GM19372 (cell line): ENCODE results near the gene RNF8.
A peak's percentile ranks its signal among the peaks of the same experiment; 100 is the strongest.
"Not testable (repeated sequence)": the region's sequence is repeated elsewhere in the genome, so short reads cannot be mapped to it uniquely, and the experiment has no call there.

ENCODE experiments used
- ATAC-seq: cut with Tn5 transposase; IDR thresholded peaks from one replicate; pipeline ENCODE4 v1.9.1; 2021; ENCODE audit warnings: mild to moderate bottlenecking, low read depth, moderate library complexity; ENCODE audit not compliant: unreplicated experiment

The RNF8 gene

DNA sequence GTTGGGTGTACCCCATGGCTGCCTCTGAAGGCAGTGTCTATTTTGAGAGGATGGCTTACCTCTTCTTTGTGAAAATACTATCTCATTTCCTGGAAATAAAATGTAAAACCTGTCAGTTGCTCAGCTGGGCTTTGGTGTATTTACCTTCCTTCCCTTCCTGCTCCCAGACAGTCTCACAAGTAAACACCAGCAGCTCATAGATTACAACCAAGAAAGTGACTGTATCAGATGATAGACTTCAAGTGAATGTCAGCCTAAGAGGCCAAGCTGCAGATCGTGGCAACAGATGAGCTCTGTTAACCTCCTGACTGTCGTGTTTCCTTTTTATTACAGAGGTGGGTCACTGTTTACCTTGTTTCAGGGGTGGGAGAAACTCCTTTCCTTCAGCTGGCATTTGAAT lies 37.3 kb downstream of the RNF8 start:
- ATAC-seq: no peak

DNA sequence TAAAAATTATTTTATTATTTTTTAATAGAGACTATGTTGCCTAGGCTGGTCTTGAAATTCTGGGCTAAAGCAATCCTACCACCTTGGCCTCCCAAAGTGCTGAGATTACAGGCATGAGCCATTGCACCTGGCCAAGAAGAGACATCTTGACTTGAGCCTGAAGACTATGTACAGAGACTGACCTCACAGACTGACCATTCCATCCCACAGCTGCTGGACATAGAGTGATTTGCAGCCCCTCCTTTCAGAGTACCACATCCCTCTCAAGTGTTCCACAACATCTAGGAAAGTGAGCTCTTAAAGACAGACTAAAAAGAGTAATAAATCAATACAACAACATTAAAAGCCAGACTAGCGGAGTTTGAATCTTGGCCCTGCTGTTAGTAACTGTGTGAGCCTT lies 39.0 kb downstream of the RNF8 start:
- ATAC-seq: no peak

DNA sequence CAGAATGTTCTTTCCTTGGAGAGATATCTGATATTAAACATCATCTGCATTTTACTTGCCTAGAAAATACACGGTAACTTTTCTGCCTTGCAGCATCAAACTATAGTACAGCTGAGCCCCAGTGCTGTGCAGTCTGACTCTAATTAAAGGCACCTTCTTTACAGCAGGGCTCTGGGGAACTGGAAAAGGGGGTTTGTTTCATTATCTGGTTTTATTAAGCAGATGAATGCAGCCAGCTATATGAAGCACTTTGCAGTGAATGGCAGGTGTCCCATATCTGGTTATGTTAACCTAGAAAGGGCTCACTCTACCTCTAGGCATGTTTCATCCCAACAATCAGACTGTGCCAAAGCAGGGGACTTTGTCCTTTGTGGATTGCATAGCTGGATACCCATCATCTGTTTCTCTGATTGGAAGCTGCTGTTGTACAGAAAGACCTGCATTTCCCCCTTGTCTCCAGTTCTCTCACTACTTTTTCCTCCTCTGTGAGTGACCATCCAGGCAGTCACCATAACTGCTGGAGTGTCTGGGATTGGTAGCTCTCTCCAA lies 39.7 kb downstream of the RNF8 start:
- ATAC-seq: no peak

DNA sequence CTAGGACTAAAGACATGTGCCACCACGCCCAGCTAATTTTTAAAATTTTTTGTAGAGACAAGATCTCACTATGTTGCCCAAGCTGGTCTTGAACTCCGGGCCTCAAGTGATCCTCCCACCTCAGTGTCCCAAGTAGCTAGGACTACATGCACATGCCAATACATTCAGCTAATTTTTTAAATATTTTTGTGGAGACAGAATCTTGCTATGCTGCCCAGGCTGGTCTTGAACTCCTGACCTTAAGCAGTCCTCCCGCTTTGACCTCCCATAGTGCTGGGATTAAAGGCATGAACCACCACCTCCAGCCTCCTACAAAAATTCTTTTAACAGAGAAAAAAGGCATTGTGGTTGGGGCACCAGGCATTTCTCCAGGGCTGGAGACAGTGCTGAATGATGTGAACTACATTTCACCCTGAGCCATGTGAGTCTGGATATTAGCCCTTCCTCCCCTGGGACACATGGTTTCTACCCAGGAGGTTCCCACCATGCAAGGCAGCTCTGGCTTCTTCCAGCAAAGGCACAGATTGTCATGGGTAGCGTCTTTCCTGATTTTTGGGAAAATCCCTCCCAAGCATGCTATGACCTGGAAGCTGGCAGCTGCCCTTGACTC lies 42.9 kb downstream of the RNF8 start:
- no peak for ATAC-seq

DNA sequence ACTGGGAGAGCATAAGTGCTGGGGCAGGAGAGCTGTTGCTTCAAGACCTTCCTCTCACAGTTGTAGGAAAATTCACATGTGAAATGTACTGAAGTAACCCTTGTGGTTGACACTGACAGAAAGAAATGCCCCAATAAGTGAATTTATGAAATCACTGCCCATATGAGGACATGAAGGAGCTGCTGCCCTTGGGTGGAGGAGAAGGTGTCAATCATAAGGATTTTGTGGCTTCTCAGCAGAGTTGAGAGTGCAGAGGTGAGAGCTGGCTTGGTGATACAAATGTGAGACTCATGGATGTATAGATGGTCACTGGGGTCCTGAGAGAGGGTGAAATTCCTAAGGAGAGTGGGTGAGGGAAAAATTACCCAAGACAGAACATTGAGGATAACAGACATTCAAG lies 45.3 kb downstream of the RNF8 start:
- ATAC-seq: no peak

DNA sequence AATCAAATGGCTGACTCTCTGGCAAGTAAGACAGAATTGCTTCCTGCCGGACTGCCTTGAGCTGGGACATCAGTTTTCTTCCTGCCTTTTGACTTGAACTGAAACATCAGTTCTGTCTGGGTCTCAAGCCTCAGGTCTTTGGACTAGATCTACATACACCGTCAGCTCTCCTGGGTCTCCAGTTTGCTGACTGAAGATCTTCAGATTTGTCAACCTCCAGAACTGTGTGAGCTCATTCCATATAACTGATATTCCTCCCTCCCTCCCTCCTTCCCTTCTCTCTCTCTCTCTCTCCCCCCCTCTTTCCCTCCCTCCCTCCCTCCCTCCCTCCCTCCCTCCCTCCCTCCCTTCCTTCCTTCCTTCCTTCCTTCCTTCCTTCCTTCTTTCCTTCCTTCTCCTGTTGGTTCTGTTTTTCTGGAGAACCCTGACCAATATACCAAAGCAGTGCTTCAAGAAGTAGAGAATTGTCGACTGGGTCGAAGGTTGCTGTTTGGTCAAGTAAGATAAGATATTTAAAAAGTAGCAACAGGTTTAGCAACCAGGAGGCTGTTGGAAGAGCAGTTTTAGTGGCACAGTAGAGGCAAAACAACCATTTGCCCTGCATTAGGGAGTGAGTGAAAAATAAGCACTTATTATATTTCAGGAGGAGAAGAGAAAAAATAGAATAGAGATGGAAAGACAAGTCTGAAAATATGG lies 46.2 kb downstream of the RNF8 start:
- no peak for ATAC-seq

DNA sequence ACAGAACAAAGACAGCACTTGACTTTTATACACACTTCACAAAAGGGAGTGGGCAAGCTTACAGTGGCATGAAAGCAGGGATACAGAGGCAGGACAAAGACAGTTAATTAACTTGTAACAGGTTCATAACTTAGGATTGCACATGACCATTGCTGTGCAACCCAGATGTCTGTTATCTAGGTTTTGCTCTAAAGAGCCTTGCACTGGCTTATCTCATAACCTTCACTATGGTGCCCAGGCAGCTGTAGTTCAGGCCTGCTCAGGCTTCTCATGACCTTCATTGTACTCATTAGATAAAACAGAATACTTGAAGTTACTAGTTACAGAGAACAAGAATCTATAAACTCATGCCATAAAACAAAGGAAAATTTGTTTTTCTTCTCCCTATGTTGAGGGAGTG lies 47.9 kb downstream of the RNF8 start:
- not testable (repeated sequence) for ATAC-seq

DNA sequence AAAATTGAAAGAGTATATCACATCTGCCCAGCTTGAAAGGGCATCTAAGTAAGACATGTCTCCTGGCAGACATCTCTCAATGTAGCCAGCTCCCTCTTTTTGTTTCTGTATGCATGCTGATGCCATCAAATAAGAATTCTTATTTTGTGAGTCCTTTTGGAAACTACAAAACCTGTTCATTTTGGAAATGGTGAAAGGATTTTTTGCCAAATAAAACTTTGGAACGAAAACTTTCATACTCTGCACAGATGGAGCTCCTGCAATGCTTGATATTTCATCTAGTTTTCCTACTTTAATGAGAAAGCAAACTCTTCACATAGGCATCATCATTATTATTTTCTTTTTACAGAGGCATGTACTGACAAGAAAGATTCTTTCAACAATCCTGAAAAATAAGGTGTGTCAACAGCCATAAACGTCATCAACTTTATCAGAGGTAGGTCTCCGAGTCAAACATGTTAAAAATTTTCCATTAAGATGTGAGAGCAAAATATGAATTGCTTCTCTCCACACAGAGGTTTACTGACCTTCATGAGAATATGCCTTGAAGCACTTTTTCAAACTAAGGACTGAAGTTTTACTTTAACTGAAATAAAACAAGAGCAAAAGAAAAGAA lies 53.1 kb downstream of the RNF8 start:
- no peak for ATAC-seq

DNA sequence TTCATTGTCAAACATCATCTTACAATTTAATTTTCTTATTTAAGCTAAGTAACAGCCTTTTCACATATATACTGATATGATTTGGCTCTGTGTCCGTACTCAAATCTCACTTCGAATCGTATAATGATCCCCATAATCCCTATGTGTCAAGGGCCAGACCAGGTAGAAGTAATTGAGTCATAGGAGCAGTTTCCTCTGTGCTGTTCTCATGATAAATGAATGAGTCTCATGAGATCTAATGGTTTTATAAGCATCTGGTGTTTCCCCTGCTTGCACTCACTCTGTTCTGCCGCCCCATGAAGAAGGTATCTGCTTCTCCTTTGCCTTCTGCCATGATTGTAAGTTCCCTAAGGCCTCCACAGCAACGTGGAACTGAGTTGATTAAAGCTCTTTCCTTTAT lies 54.2 kb downstream of the RNF8 start:
- ATAC-seq: no peak

DNA sequence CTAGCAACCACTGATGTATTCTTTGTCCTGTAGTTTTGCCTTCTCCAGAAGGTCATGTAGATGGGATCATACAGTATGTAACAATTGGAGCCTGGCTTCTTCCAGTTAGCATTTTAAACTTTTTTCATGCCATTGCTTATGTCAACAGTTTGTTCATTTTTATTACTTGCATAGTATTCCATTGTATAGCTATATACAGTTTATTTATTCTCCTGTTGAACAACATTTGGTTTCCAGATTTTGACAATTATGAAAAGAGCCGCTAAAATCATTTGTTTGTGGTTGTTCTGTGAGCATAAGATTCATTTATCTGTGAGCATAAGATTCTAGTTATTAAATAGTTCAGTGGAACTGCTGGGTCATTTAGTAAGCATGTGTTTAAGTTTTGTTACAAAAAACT lies 55.7 kb downstream of the RNF8 start:
- ATAC-seq: no peak

DNA sequence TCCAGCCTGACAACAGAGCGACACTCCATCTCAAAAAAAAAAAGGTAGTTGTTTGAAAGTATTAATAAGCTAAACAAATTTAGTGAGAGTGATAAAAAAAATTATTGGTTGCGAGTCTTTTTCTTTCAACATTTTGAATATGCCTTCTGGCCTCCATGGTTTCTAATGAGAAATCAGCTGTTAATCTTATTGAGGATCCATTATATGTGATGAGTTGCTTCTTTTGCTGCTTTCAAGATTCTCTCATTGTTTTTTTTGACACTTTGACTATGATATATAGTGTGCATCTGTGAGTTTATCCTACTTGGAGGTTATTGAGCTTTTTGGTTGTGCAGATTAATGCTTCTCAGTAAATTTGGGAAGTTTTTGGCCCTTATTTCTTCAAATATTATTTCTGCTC lies 63.6 kb downstream of the RNF8 start:
- no peak for ATAC-seq

DNA sequence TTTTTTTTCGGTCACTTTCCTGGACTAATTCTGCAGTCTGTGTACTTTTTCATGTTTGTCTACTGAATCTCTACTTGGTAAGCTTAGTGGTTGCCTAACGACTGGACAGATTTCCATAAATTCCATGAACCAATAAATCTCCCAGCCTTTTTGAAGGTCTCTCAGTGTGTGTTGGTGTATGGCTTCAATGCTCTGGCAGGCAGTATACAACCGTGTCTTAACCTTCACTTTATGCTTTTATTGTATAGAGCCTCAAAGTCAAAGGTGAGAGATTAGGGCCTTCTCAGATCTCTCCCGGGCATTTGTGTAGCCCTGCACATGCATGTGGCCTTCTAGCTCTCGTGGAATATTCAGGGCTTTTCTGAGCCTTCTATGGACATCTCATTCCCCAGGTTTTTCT lies 64.9 kb downstream of the RNF8 start:
- ATAC-seq: no peak

DNA sequence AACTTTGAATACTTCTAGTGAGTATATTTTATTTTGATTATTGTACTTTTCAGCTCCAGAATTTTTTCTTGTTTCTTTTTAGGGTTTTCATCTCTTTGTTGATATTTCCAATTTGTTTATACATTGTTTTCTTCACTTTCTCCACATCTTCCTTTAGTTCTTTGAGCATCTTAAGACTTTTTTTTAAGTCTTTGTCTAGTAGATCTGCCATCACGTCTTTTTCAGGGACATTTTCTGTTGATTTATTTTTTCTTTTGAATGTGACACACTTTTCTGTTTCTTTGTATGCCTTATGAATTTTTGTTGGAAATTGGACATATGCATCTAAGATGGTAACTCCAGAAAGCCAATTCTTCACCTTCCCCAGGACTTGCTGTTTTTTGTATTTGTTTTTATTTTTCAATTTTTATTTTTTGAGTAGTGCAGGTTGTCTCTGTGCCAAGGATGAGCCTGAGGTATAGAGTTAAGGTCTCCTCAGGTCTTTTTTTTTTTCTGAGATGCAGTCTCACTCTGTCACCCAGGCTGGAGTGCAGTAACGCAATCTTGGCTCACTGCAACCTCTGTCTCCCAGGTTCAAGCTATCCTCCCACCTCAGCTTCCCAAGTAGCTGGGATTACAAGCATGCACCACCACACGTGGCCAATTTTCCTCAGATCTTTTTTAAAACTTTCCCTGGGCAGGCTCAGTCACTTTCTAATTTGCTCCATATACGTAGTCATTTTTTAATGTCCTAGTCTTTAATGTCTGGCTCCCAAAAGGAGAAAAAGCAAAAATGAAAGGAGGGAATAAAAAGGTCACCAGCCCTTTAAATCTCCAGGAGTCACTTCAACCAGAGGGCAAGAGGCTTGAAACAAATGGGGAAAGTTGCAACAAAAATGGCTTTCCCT lies 72.5 kb downstream of the RNF8 start:
- no peak for ATAC-seq

DNA sequence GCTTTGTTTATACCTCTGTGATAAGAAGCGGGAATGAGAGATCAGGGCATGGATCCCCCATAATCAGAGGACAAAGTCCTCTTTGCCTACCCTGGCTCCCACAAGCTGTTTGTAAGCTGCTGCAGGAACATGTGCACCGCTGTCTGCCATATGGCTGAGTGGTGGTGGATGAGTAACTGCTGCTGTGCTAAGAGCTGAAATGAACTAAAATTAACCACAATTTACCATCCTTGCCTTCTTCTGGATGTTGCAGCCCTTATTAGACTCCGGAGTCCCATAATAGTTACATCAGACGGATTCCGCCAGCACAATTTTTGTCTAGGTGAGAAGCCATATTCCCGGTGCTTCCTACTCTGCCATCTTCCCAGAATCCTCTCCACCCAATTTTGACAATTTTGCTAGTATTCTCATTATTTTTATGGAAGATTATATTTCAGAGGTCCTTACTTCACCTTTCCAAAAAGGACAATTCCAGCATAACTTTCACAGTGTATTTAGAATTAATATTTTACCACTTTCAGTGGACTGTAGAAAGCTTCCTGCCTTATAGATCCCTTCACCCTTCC lies 73.2 kb downstream of the RNF8 start:
- no peak for ATAC-seq

DNA sequence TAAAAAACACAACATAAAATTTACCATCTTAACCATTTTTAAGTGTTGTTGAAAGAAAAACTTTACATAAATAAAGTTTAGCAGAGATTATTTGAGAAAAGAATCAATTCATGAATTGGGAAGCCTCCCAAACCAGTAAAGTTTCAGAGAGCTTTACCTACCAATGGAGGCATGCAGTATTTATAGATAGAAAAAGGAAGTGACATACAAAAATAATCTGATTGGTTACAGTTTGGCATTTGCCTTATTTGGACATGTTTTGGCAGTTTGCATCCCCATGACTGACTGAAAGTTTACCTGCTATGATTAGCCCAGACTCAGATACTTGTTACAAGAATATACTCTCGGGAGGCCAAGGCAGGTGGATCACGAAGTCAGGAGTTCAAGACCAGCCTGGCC lies 75.6 kb downstream of the RNF8 start:
- ATAC-seq: no peak

DNA sequence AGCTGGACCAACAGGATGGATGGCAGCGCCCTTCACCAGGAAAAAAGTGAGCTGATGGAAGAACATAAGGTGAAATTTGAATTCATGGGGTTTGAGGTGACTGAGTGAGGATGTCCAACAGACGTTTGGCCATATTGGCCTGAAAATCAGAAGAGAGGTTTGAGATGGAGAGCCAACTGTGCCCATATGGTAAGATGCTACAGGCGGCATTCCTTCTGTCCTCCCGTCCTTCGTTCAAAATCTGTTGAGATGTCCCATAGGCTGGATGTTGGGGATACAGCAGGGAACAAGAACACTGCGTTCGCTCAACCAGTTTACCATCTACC lies 78.8 kb downstream of the RNF8 start:
- ATAC-seq: peak; percentile 8

DNA sequence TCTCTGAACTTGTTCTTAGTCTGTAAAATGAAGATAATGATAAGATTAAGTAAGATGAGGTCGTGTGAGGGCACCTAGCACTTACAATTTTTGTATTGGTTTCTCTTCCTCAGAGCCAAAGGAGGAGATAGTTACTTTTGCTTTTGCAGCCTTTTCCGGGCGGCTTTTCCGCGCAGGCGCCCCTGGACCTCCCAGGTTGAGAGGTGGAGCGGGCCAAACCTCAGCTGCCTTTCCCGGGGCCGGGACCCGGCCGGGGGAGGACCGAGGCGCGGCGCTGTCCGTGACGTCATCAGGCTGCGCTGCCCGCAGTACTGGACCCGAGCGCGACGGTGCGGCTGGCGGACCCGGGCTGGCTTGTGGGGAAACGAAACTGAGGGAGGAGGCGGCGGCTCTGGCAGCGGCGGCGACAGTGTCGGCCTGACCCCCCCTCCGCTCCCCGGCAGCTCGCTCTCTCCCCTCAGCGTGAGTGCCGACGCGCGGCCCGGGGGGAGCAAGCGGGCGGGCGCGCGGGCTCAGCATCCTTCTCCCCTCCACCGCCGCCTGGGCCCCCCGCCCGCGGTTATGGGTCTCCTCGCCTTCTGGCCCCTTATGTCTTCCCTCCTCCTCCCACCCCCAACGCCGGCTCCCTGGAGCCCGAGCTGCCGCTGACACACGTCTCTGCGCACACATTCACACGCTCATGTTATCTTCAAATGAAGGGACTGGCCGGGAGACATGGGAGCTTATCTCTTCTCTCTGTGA lies 79.3 kb downstream of the RNF8 start, which contains the start of gene CMTR1:
Gene CMTR1, plus strand, starts transcription at position 306 of the 741 bp plus-strand sequence. CDS start 2,409 bp downstream, outside the sequence.
- ATAC-seq: peak; percentile 86

DNA sequence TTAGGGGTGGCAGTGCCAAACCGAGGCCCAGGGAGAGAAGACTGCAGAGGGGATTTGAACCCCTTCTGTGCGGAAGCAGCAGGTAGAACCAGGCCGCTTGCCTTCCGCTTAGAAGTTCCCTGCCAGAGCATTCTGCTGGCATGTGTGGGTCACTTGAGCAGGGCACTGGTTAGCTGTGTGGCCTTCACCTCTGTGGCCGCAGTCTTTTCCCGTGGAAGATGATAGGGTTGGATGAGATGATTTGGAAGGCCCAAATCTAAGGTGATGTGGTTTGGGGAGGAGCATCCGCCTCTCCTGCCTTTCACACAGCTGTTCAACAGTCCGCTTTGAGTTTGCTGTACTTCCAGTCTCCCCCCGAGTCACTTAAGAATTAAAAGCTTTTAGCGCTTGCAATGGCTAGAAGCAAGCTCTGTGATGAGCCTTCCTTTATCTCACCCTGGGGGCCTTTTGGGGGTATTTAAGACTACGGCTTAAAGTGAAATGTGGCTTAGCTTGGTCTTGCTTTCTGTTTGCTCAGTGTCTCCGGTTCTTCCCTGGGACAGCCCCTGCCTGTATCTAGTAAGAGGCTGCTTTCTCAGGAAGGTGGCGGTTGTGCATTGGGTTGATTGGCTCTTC lies 80.0 kb downstream of the RNF8 start:
- ATAC-seq: peak; percentile 18

DNA sequence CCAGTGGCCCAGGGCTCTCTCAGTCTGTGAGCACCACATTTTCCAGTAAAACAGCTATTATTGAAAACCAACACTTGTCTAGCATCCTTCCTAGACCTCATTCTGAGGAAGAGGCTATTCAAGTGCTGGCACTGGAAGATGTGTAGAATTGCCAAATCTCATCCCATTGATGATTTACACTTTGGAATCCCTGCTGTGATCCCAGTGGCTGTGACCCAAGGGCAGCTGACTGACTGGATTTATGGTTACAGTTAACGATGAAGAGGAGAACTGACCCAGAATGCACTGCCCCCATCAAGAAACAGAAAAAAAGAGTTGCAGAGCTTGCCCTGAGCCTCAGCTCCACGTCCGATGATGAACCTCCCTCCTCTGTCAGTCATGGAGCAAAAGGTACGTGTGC lies 81.6 kb downstream of the RNF8 start:
- no peak for ATAC-seq
